Measurements from ENCODE around the gene RBFOX2. TPM values are rescaled to one million over a fixed set of nuclear protein-coding genes. Genes with fewer than 3 reads are reported as not detected.

The RBFOX2 gene
- total and polyA plus RNA-seq, 2 of the 13 experiments (the other 11 are each of a cell fraction or from before 2014, with no cell fraction given) = 37.3 to 40.4 TPM

DNA sequence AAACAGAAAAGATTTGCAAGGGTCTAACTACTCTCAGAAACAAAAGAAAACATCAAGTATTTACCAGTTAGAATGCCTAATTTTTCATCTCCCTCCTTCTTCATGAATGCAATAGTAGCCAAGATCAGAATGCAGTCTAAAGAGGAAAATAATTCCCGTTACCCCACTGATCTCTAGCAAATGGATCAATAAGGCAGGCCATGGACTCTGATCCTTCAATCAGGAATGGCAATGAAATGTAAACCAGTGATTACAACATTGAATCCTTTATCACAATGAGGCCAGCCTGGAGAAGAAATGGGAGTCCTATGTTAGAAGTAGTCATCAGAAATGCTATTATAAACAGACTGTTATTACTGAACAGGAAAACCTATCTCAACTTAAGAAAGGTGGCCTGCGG, 204.4 kb downstream of the RBFOX2 start (continued):
- TF ChIP-seq NR2F1 (CRISPR knock-in tag; IDR thresholded peaks at IDR 0.05) (0 out of 4 replicates have a peak, but pooled peaks of 1 of the 2 experiments have one; percentile 25), TEAD3 (CRISPR knock-in tag; optimal IDR thresholded peaks at IDR 0.05; ENCODE audit: borderline replicate concordance) (peak; percentile 77), MEIS2 (CRISPR knock-in tag; IDR thresholded peaks at IDR 0.05) (no peak), PPARG (CRISPR knock-in tag; conservative IDR thresholded peaks at IDR 0.05) (0 out of 2 replicates have a peak, but pooled peaks have one; percentile 63), SOX5 (CRISPR knock-in tag; IDR thresholded peaks at IDR 0.05; ENCODE audit: borderline replicate concordance) (peak; percentile 80; the same call in 1 of the 2 replicates), ZNF24 (IDR thresholded peaks at IDR 0.05) (no peak), ADNP (CRISPR knock-in tag; IDR thresholded peaks at IDR 0.05) (no peak), ZFP1 (CRISPR knock-in tag; IDR thresholded peaks at IDR 0.05) (no peak), ZNF569 (CRISPR knock-in tag; IDR thresholded peaks at IDR 0.05; ENCODE audit: borderline replicate concordance) (no peak), SYNCRIP (IDR thresholded peaks at IDR 0.05; ENCODE audit: insufficient read depth, low read depth, low read length) (no peak), ZNF296 (CRISPR knock-in tag; conservative IDR thresholded peaks at IDR 0.05) (no peak), KAT2B (IDR thresholded peaks at IDR 0.05; ENCODE audit: borderline replicate concordance, low read depth, low read length) (peak; percentile 68; the same call in 1 of the 2 replicates), ZNF83 (CRISPR knock-in tag; IDR thresholded peaks at IDR 0.05; ENCODE audit: borderline replicate concordance) (no peak), ZNF747 (CRISPR knock-in tag; IDR thresholded peaks at IDR 0.05; ENCODE audit: borderline replicate concordance) (no peak), ZNF382 (CRISPR knock-in tag; IDR thresholded peaks at IDR 0.05; ENCODE audit: borderline replicate concordance) (no peak), PRPF4 (IDR thresholded peaks at IDR 0.05; ENCODE audit: low read depth, low read length, poor library complexity, severe bottlenecking) (no peak), MED13 (CRISPR knock-in tag; IDR thresholded peaks at IDR 0.05) (no peak), PHF21A (CRISPR knock-in tag; IDR thresholded peaks at IDR 0.05) (no peak), ZNF282 (IDR thresholded peaks at IDR 0.05; ENCODE audit: partially characterized antibody) (no peak), ZNF496 (CRISPR knock-in tag; IDR thresholded peaks at IDR 0.05; ENCODE audit: insufficient replicate concordance) (no peak)
- TF ChIP-seq, protein P1, sequence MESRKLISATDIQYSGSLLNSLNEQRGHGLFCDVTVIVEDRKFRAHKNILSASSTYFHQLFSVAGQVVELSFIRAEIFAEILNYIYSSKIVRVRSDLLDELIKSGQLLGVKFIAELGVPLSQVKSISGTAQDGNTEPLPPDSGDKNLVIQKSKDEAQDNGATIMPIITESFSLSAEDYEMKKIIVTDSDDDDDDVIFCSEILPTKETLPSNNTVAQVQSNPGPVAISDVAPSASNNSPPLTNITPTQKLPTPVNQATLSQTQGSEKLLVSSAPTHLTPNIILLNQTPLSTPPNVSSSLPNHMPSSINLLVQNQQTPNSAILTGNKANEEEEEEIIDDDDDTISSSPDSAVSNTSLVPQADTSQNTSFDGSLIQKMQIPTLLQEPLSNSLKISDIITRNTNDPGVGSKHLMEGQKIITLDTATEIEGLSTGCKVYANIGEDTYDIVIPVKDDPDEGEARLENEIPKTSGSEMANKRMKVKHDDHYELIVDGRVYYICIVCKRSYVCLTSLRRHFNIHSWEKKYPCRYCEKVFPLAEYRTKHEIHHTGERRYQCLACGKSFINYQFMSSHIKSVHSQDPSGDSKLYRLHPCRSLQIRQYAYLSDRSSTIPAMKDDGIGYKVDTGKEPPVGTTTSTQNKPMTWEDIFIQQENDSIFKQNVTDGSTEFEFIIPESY (CRISPR knock-in tag; IDR thresholded peaks at IDR 0.05) = no peak
- TF ChIP-seq, protein P2, sequence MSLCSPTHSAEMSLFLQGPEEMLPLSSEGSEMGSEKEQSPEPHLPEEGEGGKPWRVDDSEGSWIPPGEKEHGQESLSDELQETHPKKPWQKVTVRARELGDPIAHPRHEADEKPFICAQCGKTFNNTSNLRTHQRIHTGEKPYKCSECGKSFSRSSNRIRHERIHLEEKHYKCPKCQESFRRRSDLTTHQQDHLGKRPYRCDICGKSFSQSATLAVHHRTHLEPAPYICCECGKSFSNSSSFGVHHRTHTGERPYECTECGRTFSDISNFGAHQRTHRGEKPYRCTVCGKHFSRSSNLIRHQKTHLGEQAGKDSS (CRISPR knock-in tag; IDR thresholded peaks at IDR 0.05; ENCODE audit: borderline replicate concordance, low read depth) = no peak
- TF ChIP-seq, protein P3, sequence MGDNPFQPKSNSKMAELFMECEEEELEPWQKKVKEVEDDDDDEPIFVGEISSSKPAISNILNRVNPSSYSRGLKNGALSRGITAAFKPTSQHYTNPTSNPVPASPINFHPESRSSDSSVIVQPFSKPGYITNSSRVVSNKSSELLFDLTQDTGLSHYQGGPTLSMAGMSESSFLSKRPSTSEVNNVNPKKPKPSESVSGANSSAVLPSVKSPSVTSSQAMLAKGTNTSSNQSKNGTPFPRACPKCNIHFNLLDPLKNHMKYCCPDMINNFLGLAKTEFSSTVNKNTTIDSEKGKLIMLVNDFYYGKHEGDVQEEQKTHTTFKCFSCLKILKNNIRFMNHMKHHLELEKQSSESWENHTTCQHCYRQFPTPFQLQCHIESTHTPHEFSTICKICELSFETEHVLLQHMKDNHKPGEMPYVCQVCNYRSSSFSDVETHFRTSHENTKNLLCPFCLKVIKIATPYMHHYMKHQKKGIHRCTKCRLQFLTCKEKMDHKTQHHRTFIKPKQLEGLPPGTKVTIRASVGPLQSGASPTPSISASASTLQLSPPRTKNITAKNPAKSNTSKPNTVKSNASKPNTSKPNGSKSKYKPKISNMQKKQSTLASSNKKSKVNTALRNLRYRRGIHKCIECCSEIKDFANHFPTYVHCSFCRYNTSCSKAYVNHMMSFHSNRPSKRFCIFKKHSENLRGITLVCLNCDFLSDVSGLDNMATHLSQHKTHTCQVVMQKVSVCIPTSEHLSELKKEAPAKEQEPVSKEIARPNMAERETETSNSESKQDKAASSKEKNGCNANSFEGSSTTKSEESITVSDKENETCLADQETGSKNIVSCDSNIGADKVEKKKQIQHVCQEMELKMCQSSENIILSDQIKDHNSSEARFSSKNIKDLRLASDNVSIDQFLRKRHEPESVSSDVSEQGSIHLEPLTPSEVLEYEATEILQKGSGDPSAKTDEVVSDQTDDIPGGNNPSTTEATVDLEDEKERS (CRISPR knock-in tag; IDR thresholded peaks at IDR 0.05) = no peak
- TF ChIP-seq, protein P4, sequence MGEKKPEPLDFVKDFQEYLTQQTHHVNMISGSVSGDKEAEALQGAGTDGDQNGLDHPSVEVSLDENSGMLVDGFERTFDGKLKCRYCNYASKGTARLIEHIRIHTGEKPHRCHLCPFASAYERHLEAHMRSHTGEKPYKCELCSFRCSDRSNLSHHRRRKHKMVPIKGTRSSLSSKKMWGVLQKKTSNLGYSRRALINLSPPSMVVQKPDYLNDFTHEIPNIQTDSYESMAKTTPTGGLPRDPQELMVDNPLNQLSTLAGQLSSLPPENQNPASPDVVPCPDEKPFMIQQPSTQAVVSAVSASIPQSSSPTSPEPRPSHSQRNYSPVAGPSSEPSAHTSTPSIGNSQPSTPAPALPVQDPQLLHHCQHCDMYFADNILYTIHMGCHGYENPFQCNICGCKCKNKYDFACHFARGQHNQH (CRISPR knock-in tag; IDR thresholded peaks at IDR 0.05) = no peak
